DMS153 treated with DMSO at 0.1 percent for 48 hours (cell line): ENCODE data around the gene TSPAN18.

Source experiments
- DNase-seq: peaks from one replicate; lab custom pipeline; 2025; ENCODE audit not compliant: unreplicated experiment; lab: John Stamatoyannopoulos, UW

TSPAN18 gene

DNA sequence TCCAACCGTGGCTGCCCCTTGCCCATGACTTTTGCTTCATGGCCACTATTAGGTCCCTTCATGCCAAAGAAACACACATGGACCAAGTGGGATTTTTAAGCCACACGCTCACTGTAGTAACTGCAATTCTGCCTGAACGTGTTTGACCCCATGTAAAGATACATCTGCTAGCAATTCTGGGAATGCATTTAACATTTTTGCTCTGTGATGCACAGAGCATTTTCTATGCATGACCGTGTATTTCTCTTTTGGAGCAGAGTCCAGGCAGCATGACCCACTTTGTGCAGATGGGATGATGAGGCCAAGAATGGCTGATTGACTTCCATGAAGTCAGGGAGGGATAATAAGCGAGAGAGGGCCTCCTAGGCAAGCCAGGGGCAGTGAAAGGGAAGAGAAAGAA lies 115.5 kb downstream of the TSPAN18 start:
- DNase-seq: no peak

DNA sequence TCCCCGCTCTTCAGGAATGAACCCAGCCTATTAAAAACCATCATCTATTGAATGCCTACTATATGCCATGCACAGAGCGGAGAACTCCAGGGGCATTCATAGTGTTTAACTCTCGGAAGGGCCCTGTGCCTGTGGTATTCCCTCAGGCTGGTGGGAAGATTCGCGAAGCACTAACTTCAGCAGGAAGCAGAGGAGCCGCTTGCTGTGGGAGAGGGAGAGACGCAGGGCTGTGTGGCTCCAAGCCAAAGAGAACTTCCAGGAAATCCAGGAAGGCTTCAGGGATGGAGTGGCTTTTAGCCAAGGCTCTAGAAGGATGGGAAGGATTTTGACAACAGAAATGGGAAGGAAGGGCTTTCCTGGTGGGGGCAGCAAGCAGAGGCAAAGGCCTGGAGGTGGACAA lies 120.1 kb downstream of the TSPAN18 start:
- DNase-seq: no peak

DNA sequence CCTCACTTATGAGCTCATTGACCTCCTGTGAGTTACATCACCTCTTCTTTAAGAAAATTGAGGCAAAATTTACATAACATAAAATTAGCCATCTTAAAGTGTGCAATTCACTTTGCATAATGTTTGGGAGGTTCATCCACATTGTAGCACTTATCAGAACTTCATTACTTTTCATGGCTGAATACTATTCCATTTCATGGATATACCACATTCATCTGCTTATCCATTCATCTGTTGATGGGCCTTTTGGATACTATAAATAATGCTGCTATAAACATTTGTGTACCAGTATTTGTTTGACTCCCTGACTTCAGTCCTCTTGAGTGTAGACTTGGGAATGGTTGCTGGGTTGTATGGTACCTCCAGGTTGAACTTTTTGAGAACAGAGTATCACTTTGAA lies 120.6 kb downstream of the TSPAN18 start:
- DNase-seq: no peak

DNA sequence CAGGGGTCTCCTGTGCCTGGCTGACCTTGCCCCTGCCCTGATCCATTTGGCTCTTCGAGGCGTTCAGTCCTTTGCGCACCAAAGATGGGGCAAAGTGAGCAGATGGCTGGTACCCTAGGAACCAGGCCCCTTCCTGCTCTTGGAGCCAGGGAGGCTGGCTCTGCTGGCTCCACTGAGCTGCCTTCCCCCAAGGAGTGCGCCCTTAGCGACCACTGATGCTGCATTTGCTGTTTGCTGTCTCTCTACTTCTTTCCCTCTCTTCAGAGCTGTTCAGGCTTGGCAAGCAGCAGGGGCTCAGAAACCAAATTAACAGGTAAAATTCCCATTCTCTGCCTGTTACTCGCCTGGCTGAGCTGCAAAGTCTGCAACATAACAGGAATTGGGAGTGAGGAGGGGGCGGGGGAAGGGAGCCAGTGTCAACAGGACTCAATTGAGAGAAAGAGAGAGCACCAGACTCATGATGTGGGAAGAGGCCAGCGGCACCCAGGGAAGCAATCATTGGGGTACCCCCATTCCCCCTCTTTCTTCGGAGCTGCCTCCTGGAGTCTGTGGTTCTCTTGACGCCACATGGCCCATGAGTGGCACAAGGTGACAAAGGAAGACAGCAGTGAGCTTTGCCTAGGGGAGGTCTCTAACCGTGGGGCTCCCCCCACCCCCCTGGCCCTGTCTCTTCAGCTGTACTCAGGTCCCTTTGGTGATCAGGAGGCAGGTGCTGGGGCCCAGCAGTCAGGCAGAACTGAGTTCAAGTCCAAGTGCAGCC lies 121.6 kb downstream of the TSPAN18 start:
- no peak for DNase-seq

DNA sequence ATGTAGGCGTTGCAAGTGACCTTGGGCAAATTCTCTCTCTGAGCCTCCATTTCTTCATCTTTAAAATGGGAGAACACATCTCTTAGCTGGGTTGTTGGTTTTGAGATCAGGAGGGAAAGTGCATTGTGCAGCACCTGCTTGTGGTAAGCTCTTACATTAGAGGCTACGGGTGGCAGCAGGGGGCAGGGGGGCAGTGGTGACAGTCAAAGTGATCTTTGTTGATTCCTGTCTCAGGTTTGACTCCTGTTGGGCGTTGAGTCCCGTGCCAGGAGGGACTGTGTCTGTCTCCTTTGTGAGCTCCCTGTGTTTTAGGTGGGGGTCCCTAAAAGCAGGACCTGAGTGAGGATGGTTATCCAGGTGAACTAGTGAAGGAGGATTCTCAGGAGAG lies 122.2 kb downstream of the TSPAN18 start:
- no peak for DNase-seq

DNA sequence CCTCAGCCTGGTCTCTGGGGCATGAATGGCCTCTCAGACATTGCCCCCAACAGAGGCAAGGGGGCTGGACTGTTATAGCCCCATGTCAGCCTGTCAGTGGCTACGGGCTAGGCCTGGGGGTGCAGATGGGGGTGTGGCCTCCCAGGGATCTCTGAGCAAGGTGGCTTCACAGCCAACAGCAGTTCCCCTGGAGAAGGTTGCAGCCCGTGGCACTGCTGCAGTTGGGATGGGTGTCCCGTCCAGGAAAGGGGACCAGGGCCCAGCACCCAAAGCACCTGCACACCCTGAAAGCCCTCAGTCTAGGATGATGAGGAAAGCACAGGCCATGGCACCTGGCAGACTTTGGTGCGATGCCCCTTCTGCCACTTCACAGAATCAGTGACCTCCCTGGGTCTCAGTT lies 122.7 kb downstream of the TSPAN18 start:
- DNase-seq: no peak

DNA sequence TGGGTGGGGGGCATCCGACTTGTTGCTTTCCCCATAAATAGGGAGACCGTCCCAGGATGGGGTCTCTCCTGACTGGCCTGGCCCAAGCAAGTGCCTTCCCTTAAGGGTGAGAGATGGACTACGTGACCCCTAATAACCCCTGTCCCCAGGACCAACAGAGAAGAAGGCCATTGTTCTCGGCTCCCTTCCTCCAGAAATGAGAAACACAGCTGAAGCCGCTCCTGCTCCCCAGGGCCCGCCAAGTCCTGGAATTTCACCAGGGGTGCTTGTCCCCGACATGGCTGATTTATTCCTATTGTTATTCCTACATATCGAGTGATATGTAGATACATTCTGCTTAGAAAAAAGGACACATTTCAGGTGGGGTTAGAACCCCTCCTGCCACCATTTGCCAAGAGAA lies 123.2 kb downstream of the TSPAN18 start:
- DNase-seq: no peak

DNA sequence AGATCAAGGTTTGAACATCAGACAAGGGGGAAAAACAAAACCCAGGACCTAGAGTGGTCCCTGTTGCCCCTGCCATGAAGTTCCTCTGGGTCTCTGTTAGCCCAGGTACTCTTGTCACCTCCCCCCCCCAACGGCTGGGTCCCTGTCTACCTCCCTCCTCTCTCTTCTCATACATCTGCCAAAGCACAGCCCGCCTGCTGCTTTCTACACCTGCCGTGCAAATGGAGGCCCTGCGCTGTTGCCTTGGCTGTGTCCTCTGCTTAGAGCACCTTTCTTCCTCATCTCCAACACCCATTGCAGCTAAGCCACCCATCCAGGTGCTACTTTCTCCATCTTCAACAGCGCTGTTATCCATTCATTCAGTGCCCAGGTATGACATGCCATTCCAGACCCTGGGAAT lies 124.7 kb downstream of the TSPAN18 start:
- DNase-seq: no peak

DNA sequence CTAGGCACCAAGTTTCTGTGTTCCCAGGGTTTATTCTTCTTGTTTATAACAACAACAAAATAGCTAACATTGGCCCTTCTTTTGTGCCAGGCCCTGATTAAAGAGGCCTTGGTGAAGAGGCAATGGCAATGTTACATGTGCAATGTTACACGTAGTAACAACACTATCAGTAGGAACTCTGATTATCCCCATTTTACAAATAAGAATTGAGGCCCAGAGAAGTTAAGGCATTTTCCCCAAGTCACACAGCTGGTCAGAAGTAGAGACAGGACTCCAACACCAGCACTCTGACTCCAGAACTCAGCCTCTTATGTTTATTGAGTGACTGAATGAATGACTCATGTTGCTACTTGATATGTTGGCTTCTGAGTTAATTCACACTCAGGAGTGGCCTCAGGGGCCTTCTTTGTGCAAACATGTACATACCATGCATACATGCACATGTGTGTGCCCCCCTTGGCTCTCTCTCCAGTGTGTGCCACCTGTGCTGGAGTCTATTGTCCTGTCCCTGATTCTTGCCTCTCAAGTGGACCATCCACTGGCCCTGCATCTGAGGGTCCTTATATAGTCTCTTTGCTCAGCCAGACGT lies 125.5 kb downstream of the TSPAN18 start:
- DNase-seq: no peak

DNA sequence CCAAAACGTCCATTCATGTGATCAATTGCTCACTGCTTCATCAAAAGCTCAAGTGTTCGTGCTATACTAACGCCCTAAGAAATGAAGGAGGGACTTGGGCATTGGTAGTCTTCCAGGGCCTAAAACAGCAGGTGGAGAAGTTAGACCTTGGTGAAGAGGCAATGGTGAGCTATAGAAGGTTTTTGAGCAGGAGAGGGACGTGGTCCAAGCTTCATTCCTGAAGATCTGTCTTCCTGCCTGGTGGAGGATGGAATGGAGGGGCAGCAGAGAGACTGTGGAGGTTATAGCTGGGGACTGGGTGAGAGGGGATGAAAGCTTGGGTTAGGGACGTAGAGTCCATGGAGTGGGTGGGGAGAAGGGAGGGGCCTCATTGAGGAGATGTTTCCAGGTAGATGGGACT lies 126.2 kb downstream of the TSPAN18 start:
- DNase-seq: no peak

DNA sequence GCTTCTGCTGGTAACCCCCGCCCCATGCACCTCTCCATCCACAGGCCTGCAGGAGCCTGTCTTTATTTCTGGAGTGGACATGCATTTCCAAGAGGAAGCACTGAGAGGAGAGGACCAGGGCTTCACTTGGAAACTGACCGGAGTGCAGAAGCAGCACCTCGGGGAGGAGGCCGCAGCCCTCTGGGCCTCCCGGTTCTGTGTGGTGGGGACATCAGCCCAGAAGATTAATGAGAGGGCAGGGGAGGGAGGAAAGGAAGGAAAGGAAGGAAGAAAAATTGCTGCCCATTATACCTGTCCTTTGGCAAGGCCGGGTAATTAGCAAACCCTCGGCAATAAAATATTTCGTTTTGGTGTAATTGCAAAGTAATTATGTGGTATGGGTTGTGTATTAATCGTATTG lies 126.9 kb downstream of the TSPAN18 start:
- DNase-seq: no peak

DNA sequence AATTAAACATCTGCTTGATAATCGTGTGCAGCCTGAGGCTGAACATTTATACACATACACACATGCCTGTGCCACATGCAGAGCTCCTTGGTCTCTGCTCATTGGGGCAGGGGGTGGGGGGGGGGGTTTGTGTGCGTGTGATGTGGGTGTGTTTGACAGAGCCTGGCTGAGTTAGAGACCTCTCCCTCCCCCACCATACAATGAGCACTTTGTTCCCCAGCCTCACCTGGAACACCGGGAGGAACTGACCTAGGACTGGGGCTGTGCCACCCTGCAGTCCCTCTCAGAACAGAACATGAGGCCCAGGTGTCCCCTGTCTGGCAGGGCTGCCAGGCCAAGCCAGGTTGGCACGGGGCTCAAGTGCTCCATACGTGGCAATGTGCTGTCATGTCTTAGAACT lies 127.3 kb downstream of the TSPAN18 start:
- DNase-seq: no peak

DNA sequence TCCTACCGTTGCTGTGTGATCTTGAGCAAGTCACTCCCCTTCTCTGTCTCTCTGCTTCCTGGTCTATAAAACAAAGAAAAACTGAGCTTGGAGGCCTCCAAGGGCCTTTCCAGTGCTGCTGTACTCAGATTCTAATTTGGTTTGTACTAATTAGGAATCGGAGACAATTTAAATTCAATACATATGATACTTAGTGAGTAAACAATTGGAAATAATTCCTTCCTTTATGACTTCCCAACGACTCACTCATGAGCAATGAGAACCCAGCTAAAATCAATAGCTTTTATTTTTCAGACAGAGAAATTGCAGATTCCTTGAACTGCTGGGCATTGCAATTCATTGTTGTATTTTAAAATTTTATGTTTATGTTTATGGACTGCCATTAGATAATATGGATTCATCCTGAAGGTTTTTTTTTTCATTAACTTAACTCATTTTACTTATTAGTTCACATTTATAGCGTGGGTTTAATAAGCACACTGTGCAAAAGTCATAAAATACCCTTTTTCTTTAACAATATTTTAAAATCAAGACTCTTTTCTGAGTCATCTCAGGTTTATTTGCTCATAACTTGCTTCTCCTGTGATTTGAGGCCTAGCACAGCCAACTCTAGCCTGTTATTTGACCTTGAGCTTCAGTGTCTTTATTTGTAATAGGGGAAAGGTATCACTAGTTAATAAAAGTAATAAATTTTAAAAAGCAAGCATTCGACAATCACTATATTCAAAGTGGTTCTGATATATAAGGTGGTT lies 128.2 kb downstream of the TSPAN18 start:
- no peak for DNase-seq

DNA sequence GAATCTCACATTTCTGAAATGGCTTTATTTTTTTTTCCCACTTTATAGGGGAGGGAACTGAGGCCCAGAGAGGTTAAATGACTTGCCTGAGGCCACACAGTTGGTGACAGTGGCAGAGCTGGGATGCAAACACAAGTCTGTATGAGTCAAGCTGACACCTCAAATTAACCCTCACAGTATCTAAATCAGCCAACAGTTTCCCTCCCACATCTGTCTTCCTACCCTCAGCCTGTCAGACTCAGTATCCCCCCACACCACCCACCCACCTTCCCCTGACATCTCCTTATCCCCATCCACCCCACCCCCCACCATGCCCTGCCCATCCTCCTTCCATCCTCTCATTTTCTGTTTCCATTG lies 128.7 kb downstream of the TSPAN18 start:
- DNase-seq: no peak

DNA sequence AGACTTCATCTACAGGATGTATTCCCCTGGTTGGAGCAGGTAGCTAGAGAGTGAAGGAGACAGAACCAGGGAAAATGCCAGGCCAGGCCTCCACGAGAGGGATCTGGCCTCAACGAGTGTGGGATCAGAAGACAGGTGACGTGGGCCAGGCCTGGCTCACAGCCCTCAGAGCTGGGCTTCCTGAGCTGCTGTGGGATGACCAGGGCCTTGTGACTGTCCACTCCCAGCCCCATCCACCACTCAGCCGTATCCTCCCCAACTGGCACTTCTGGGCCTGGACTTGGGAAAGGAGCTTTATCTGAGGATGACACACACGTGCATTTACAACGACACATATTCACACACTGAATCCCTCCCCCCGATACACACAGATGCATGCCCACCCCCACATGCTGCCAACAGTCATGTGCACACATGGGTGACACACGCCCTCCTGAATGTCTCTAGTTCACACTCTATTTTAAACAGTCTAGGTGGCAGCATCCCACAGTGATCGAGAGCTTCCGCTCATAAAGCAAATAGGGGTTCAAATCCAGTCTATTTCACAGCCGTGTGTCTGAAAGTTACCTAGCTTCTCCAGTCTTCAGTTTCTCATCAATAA lies 130.8 kb downstream of the TSPAN18 start:
- DNase-seq: no peak

DNA sequence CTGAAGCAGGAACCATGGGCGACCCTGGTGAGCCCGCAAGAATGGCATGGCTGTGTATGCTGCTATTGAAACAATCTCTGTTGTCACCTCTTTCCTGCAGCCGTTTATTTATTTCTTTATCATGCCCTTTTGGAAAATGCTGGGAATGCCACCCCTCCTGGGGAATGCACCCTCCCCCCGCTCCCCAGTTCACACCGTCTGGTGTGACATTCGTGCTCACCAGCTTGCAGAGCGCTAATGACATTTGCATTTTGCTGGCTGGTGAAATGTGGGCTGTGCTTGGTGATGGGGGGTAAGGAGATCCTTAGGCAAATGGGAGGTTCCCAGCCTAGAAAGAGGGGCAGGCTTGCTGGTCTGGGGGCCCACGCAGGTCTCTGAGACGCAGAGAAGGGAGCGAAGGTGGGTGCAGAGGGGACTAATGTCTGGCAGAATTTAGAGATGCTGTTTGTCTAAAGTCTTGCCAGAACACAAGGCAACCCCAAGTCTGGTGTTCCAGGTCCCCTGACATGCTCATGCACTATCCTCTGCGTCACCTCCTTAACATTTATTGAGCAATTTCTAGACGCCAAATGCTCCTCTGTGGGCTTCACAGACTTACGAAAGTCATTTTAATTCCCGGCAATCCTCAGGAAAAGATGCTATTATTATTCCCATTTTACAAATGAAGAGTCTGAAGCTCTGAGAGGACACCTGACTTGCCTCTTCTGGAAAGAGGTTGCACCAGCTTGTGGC lies 132.2 kb downstream of the TSPAN18 start:
- no peak for DNase-seq

DNA sequence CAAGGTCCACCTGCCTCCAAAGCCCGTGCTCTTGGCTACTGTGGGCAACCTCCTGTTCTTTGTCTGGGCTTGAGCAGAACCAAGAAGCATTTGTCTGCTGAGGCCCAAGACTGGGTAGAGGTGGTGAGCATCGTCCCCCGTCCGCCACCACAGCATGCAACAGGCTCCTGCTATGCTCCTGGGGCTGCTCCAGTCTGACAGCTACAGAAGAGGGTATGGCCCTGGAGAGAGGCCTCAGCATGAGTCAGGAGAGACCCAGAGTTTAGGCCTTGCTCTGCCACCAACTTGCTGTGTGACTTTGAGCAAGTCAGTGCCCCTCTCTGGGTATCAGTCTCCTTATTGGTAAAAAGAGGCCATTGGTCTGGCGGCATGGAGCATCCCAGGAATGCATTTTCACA lies 132.8 kb downstream of the TSPAN18 start:
- no peak for DNase-seq

DNA sequence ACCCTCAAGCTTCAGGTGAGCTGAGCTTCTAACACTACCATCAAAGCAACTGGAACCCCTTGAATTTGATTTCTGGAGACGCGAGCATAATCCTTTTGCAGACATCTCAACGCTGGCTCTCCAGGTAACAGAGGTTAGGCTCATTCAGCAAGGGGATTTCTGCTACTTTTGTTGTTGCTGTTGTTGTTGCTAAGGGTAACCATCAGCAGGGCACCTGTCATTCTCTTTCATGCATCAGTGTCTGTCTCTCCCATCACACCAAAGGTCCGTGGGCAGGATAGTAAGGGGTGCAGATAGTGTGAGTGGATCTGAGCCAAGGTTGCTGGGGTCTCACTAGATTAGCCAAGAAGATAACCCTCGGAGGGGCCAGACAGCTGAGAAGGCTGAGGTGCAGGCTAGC lies 133.6 kb downstream of the TSPAN18 start:
- DNase-seq: no peak

DNA sequence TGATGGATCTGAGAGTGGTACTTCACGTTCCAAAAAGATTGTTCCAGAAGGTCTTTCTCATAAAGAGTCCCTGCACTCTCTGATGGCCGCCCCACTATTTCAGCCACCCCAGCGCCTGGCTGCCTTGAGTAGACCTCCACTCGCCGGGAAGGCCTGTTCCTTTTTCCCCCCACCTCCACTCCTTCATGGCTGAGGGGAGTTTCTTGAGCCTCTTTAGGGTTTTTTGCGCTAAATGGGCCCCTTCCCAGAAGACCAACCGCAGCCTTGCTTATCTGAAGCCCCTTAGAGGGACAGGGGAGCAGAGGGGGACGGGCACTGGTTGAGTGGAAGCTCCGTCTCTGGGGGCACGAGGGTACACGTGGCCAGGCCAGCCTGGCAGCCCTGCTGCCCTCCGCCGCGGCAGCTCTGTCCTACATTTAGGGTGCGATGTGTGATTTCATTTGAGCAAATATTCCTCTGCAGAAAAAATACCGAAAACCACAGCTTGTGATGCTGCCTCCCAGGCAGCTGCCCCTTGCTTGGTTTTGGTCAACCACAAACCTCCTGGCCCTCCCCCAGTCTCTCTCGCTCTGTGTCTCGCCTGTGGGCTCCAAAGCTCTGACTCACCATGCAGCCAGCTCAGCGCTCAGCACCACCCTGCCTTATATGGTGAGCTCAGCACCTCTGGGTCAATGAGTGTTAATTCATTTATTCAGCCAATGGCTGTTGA lies 135.2 kb downstream of the TSPAN18 start:
- DNase-seq: no peak

DNA sequence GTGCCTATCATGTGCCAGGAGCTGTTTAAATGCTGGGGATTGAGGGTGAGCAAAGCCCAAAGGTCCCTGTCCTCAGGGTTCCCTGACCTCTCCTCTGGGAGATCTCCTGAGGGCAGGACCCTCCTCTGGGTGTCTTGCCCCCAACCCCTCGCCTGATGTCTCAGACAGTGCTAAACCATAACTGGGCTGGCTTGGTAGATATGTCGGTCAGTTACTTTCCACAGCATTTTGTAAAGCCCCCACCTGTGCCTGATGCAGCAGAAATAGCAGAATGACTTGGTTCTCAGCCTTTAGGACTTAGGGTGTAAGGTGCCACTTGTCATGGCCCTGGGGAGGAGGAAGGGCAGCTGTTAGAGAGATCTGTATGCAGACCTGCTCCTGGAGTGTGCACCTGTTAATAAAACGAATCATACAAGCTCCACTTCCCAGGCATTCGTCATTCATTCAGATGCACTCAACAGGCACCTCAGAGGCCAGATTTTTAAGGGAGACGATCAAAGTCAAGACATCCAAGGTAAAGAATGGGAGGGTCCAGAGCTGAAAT lies 135.9 kb downstream of the TSPAN18 start:
- no peak for DNase-seq
